Muscle of leg (tissue), 11 donors: ENCODE results near the gene CACNG5. TPM values are rescaled to one million over a fixed set of nuclear protein-coding genes. Genes with fewer than 3 reads are reported as not detected.

Experiments
- DNase-seq: peaks from one replicate; pipeline ENCODE4 v3.0.0; 2013
- H3K27ac ChIP-seq: one replicate; pipeline ENCODE4 v1.5.1; 2013; ENCODE audit warnings: mild to moderate bottlenecking, low read length, control low read depth
- H3K27me3 ChIP-seq: one replicate; pipeline ENCODE4 v1.6.1; 2013; ENCODE audit warnings: low read length; ENCODE audit not compliant: control insufficient read depth, insufficient read depth
- H3K36me3 ChIP-seq: one replicate; pipeline ENCODE4 v1.6.1; 2013; ENCODE audit warnings: low read length; ENCODE audit not compliant: control insufficient read depth, insufficient read depth
- H3K4me1 ChIP-seq: one replicate; pipeline ENCODE4 v1.6.1; 2013; ENCODE audit warnings: low read length; ENCODE audit not compliant: control insufficient read depth, insufficient read depth
- H3K4me3 ChIP-seq: one replicate; pipeline ENCODE4 v1.5.1; 2013; ENCODE audit warnings: low read length, control low read depth
- H3K9me3 ChIP-seq: replicated peaks from 2 replicates; pipeline ENCODE4 v1.6.1; 2013; ENCODE audit warnings: low read depth, low read length; ENCODE audit not compliant: control insufficient read depth
- WGBS: methylation state at CpG from one replicate; pipeline ENCODE4 v1.1.5; 2013; ENCODE audit warnings: missing lambda C conversion rate; ENCODE audit not compliant: insufficient coverage; 5-methylcytosine and 5-hydroxymethylcytosine counted together
- polyA plus RNA-seq, 8 donors: library from polyadenylated mRNA; unstranded; fragments of 120-200 nt; gene quantifications; one replicate each; pipeline versions ENCODE4 v1.2.1 to v1.2.3, GENCODE V29; 2013; ENCODE audit warnings: inconsistent platforms in 1 of 8, low replicate concordance in 1 of 8; ENCODE audit not compliant: insufficient read length in 8 of 8, insufficient read depth in 1 of 8
- total RNA-seq: library from RNA; stranded (reverse); fragments of 120-200 nt; gene quantifications from one replicate; pipeline ENCODE4 v1.2.4, GENCODE V29; 2013

CACNG5 gene
- total and polyA plus RNA-seq, 9 donors, result not detected

- Histone ChIP-seq H3K27ac (no peak overlapping the region), H3K4me1 (no peaks in the 10 kb centered on the region), H3K9me3 (peaks cover 4% of the 10 kb centered on the region), H3K36me3 (no peaks in the 10 kb centered on the region), H3K27me3 (no peaks in the 10 kb centered on the region), H3K4me3 (no peak overlapping the region)
- DNase-seq, result no peak
- WGBS, result no CpG with 5 or more reads among the region's 1 CpG
Observed at GRCh38 chr17:66865151-66865550, 30.2 kb downstream of the CACNG5 start.

- Histone ChIP-seq H3K27me3 (peaks cover 2% of the 10 kb centered on the region), H3K27ac (no peak overlapping the region), H3K4me3 (no peak overlapping the region), H3K9me3 (peaks cover 2% of the 10 kb centered on the region), H3K4me1 (no peaks in the 10 kb centered on the region), H3K36me3 (no peaks in the 10 kb centered on the region)
- no CpG with 5 or more reads among the region's 2 CpGs for WGBS
- no peak for DNase-seq
Observed at GRCh38 chr17:66873962-66874361, 39.0 kb downstream of the CACNG5 start.

DNA sequence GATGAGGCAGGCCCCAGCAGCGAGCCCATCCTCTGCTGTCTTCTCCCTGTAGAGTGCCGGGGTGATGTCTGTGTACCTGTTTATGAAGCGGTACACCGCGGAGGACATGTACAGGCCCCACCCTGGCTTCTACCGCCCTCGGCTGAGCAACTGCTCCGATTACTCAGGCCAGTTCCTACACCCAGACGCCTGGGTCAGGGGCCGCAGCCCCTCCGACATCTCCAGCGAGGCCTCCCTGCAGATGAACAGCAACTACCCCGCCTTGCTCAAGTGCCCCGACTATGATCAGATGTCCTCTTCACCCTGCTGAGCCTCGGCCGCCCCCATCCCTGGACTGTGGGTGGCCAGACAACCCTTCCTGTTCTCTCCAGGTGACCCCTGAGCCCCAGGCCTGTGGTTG lies 50.0 kb downstream of the CACNG5 start:
- DNase-seq, result no peak
- Histone ChIP-seq H3K27me3 (peaks cover 4% of the 10 kb centered on the region), H3K36me3 (no peaks in the 10 kb centered on the region), H3K4me3 (no peak overlapping the region), H3K27ac (no peak overlapping the region), H3K9me3 (no peaks in the 10 kb centered on the region), H3K4me1 (peaks cover 9% of the 10 kb centered on the region)
- 89% methylated on average over 13 of the region's 16 CpGs for WGBS

- DNase-seq, result peak; percentile 30
- peaks cover 4% of the 10 kb centered on the region for H3K27me3 ChIP-seq
- H3K36me3 ChIP-seq, result no peaks in the 10 kb centered on the region
- H3K27ac ChIP-seq, result no peak overlapping the region
- no peaks in the 10 kb centered on the region for H3K9me3 ChIP-seq
- peaks cover 9% of the 10 kb centered on the region for H3K4me1 ChIP-seq
- no peak overlapping the region for H3K4me3 ChIP-seq
- WGBS, result 67% methylated on average over 4 of the region's 4 CpGs
Observed at GRCh38 chr17:66885417-66885816, 50.5 kb downstream of the CACNG5 start.

DNA sequence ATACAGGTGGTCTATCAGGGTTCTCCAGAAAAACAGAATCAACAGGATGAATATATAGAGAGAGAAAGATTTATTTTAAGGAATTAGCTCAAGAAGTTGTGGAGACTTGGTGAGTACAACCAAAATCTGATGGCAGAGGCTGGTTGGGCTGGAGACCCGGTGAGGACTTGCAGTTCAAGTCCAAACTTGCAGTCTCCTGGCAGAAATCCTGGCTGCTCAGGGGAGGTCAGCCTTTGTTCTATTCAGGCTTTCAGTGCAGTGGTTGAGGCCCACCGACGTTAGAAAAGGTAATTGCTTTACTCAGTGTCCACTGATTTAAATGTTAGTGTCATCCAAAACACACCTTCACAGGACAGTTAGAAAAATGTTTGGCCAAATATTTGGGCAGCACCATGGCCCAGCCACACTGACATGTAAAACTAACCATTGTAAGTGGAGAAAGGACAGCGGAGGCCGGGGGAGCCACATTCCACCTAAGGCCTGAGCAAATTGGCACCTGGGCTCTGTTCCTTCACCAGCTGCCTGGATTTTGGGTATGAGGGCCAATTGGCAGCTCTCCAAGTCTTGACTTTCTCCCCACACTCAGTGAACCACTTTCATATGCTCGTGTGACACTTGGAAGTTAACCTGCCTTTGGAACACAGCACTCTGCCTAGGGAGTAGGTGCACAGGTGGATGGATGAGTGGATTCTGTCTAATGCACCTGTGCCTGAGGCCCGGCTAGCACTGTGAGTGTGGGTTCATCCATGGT lies 54.7 kb downstream of the CACNG5 start:
- H3K27ac ChIP-seq, result no peak overlapping the region
- H3K9me3 ChIP-seq, result no peaks in the 10 kb centered on the region
- no peaks in the 10 kb centered on the region for H3K27me3 ChIP-seq
- H3K36me3 ChIP-seq, result no peaks in the 10 kb centered on the region
- H3K4me1 ChIP-seq, result peaks cover 9% of the 10 kb centered on the region
- no peak for DNase-seq
- H3K4me3 ChIP-seq, result no peak overlapping the region
- WGBS, result 66% methylated on average over 3 of the region's 7 CpGs

DNA sequence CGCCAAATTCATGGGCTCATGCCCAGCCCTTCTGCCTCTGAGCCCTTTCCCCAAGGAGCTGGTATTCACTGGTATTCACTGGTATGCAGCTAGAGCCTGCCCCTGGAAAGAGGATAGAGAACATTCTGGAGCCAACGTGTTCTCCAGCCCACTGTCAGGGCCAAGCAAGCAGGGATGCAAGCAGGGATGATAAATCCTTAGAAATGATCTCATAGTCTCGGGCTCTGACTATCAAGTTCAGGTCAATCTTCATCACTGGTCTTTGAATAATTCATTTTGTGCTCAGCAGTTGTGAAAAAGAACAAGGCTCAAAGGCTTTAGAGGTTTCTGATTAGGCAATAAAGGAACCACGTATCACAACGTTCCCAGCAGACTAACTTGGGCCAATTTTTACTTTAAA lies 57.3 kb downstream of the CACNG5 start:
- DNase-seq, result no peak
- Histone ChIP-seq H3K27me3 (no peaks in the 10 kb centered on the region), H3K4me3 (no peak overlapping the region), H3K36me3 (no peaks in the 10 kb centered on the region), H3K27ac (no peak overlapping the region), H3K9me3 (no peaks in the 10 kb centered on the region), H3K4me1 (peaks cover 3% of the 10 kb centered on the region)
- WGBS, result 55% methylated on average over 2 of the region's 5 CpGs

GRCh38 chr17:66893382-66893781 lies 58.5 kb downstream of the CACNG5 start:
- WGBS, result 73% methylated on average over 6 of the region's 6 CpGs
- Histone ChIP-seq H3K27me3 (no peaks in the 10 kb centered on the region), H3K4me1 (peaks cover 3% of the 10 kb centered on the region), H3K9me3 (no peaks in the 10 kb centered on the region), H3K27ac (no peak overlapping the region), H3K36me3 (no peaks in the 10 kb centered on the region), H3K4me3 (no peak overlapping the region)
- DNase-seq, result peak; percentile 9

DNA sequence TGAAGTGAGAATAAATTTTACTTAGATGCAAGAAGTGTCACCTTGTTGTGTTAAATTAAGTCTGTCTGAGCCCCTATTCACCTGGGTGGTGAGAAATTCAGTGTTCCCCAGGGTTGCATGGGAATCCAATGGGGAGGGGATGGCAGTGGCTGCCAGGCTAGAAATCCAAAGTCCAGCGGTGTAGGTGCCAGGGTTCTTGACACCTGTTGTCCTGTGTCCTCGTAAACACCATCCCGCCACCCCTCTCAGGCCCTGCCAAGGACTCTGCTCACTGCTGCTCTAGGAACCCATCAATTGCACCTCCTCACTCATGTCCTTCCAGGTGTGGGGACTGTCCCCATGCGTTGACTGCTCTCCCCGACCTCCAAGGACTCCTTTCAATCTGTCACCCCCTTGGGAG lies 58.9 kb downstream of the CACNG5 start:
- WGBS, result 96% methylated on average over 3 of the region's 5 CpGs
- DNase-seq, result no peak
- H3K27ac ChIP-seq, result no peak overlapping the region
- no peaks in the 10 kb centered on the region for H3K27me3 ChIP-seq
- H3K9me3 ChIP-seq, result no peaks in the 10 kb centered on the region
- H3K36me3 ChIP-seq, result no peaks in the 10 kb centered on the region
- peaks cover 3% of the 10 kb centered on the region for H3K4me1 ChIP-seq
- H3K4me3 ChIP-seq, result no peak overlapping the region

DNA sequence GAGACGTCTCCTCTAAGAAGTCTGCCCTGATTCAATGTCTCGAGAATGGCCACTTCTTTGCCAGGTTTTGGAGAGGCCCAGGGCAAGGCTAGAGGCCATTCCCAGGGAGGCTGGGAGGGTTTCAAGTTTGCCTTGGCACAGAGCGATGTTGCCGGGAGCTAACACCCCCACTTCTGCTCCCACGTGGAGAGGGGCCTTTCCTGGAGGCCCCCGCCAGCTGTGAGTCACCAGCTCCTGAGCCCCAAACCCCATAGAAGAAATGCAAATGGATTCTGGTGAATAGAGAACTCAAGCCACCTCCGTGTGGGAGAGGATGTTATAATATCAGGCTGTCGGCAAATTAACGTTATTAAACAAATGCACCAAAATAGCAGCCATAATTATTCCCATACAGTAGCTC lies 62.2 kb downstream of the CACNG5 start:
- Histone ChIP-seq H3K9me3 (no peaks in the 10 kb centered on the region), H3K4me1 (peaks cover 3% of the 10 kb centered on the region), H3K36me3 (no peaks in the 10 kb centered on the region), H3K27ac (no peak overlapping the region), H3K27me3 (no peaks in the 10 kb centered on the region), H3K4me3 (no peak overlapping the region)
- WGBS, result 70% methylated on average over 1 of the region's 9 CpGs
- no peak for DNase-seq

DNA sequence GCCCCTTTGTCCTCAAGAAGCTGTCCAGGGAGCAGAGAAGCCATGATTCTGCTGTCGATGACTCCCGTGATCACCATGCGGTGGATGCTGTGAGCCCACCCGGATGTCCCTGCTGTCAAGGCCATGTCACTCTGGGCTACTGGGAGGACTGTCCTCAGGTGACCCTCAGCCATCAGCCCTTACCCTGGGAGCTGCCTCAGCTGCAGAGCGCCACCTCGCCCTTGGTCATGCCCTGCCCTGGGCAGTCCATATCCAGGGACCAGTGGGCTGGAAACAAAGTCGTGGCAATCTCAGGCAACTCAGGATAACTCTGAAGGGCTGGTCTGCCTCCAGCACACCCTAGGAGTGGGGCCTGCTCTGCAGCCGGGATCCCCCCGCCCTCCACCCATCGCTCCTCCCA lies 63.6 kb downstream of the CACNG5 start:
- H3K4me1 ChIP-seq, result peaks cover 3% of the 10 kb centered on the region
- H3K9me3 ChIP-seq, result no peaks in the 10 kb centered on the region
- H3K27ac ChIP-seq, result no peak overlapping the region
- no peak for DNase-seq
- no peaks in the 10 kb centered on the region for H3K36me3 ChIP-seq
- H3K27me3 ChIP-seq, result no peaks in the 10 kb centered on the region
- H3K4me3 ChIP-seq, result no peak overlapping the region
- WGBS, result 76% methylated on average over 10 of the region's 10 CpGs
